GM10248 (cell line): Measurements from ENCODE around the gene HOXC6.

ENCODE experiments used
- CTCF ChIA-PET: fragments of 300-600 bp; sonication (Branson Sonifier 250); formaldehyde crosslinking; extraction: SDS; loops from one replicate; lab custom pipeline; 2021; ENCODE audit warnings: antibody characterized with exemption; lab: Yijun Ruan, JAX
- POLR2A ChIA-PET: fragments of 350-650 bp; sonication (Branson Sonifier 250); formaldehyde crosslinking; extraction: SDS; loops from one replicate; lab custom pipeline; 2020; ENCODE audit warnings: antibody characterized with exemption; lab: Yijun Ruan, JAX
- DNase-seq: peaks from one replicate; pipeline ENCODE4 v3.0.0; 2012; ENCODE audit errors: extremely low spot score
- CTCF ChIP-seq: IDR thresholded peaks from 2 replicates; pipeline ENCODE4 v1.5.1; 2012; ENCODE audit warnings: mild to moderate bottlenecking, low read depth; ENCODE audit errors: extremely low read depth, missing control alignments, control extremely low read depth

The HOXC6 gene

GRCh38 chr12:54053751-54054741 is 25.8 kb downstream of the HOXC6 start, which contains the start of gene HOXC4:
HOXC4 (plus strand) TSS chr12:54053835; CDS start chr12:54053923, 88 bp downstream.
- ChIA-PET CTCF (interaction anchor here (0.8 to 4.3 kb wide), 10 partner anchors 15 to 325 kb away, joined by 3 to 30 read pairs (median 8); partner anchors contain the start of gene HOXC5), POLR2A (interaction anchor here (0.7 to 1.0 kb wide), 4 partner anchors 17 to 577 kb away, joined by 3 to 9 read pairs (median 4); partner anchors contain the start of gene HOXC12)
- TF ChIP-seq CTCF = no peak
- peak; percentile 78 for DNase-seq

- no peak for DNase-seq
- CTCF ChIA-PET = interaction anchor here (0.8 to 2.8 kb wide), 3 partner anchors 23 to 160 kb away, joined by 4 to 9 read pairs (median 8); no protein-coding TSS in a partner anchor
- POLR2A ChIA-PET = no interaction called here
- TF ChIP-seq CTCF = no peak
Observed at GRCh38 chr12:54054742-54055194, 26.5 kb downstream of the HOXC6 start.

- no peak for DNase-seq
- ChIA-PET CTCF (interaction anchor here (2.8 kb wide), 1 partner anchor 159 kb away, joined by 8 read pairs; no protein-coding TSS in a partner anchor), POLR2A (interaction anchor here (0.8 kb wide), 1 partner anchor 237 kb away, joined by 3 read pairs; no protein-coding TSS in a partner anchor)
- no peak for TF ChIP-seq CTCF
Observed at GRCh38 chr12:54055552-54055951, 27.3 kb downstream of the HOXC6 start.

GRCh38 chr12:54056110-54056509 is 27.9 kb downstream of the HOXC6 start:
- ChIA-PET POLR2A (interaction anchor here (0.8 kb wide), 1 partner anchor 237 kb away, joined by 3 read pairs; no protein-coding TSS in a partner anchor), CTCF (no interaction called here)
- DNase-seq = no peak
- TF ChIP-seq CTCF = no peak

- DNase-seq = no peak
- ChIA-PET POLR2A (no interaction called here), CTCF (no interaction called here)
- no peak for TF ChIP-seq CTCF
Observed at GRCh38 chr12:54058128-54058768, 30.0 kb downstream of the HOXC6 start.

GRCh38 chr12:54059668-54060067 is 31.4 kb downstream of the HOXC6 start:
- ChIA-PET POLR2A (no interaction called here), CTCF (interaction anchor here (1.3 to 1.4 kb wide), 2 partner anchors 9 to 314 kb away, joined by 3 to 5 read pairs; no protein-coding TSS in a partner anchor)
- TF ChIP-seq CTCF = no peak
- no peak for DNase-seq
